Measurements from ENCODE around the gene VPS13D. TPM values are rescaled to one million over a fixed set of nuclear protein-coding genes. Genes with fewer than 3 reads are reported as not detected.

The VPS13D gene
- total and polyA plus RNA-seq, 4 donors, result 38.5 to 72.2 (median 46.0) TPM

GRCh38 chr1:12446593-12446992, 216.8 kb downstream of the VPS13D start:
- Histone ChIP-seq H3K4me3 (ENCODE audit: low read depth, low read length) (no peak overlapping the region), H3K9me3 (ENCODE audit: control insufficient read depth, insufficient read depth, low read length) (no peaks in the 10 kb centered on the region), H3K4me1 (ENCODE audit: control insufficient read depth, insufficient read depth, low read length) (peaks cover 8% of the 10 kb centered on the region), H3K27ac (ENCODE audit: low read depth, low read length) (no peak overlapping the region), H3K36me3 (ENCODE audit: control insufficient read depth, insufficient read depth, low read length) (no peaks in the 10 kb centered on the region), H3K27me3 (ENCODE audit: control insufficient read depth, insufficient read depth, low read length) (no peaks in the 10 kb centered on the region)
- DNase-seq (ENCODE audit: low read depth in 4 of 6, low spot score in 6 of 6), result no peak
- 100% methylated on average over 1 of the region's 2 CpGs for WGBS (ENCODE audit: insufficient coverage)

DNA sequence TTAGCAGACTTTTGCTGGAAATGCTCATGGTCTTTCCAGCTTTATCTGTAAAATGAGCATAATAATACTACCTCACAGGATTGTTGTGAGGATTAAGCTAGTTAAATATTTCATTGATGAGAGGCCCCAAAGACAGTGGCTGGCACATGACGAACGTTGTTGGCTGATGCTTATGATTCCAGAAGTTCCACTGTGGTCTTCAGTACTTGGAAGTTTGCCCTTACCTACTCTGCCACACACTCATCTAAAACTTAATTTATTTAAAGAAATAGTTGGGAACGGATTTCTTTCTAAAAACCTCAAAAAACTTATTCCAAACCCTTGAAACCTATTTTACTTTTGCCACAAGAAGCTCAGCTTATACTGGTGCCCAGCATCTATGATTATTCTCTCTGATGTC, 217.5 kb downstream of the VPS13D start:
- Histone ChIP-seq H3K27ac (ENCODE audit: low read depth, low read length) (peak overlapping the region; percentile 86), H3K9me3 (ENCODE audit: control insufficient read depth, insufficient read depth, low read length) (no peaks in the 10 kb centered on the region), H3K36me3 (ENCODE audit: control insufficient read depth, insufficient read depth, low read length) (no peaks in the 10 kb centered on the region), H3K4me3 (ENCODE audit: low read depth, low read length) (no peak overlapping the region), H3K4me1 (ENCODE audit: control insufficient read depth, insufficient read depth, low read length) (peaks cover 8% of the 10 kb centered on the region), H3K27me3 (ENCODE audit: control insufficient read depth, insufficient read depth, low read length) (no peaks in the 10 kb centered on the region)
- no CpG with 5 or more reads among the region's 3 CpGs for whole genome bisulfite sequencing (ENCODE audit: insufficient coverage)
- no peak for DNase-seq (ENCODE audit: low read depth in 4 of 6, low spot score in 6 of 6)

GRCh38 chr1:12447849-12448312, 218.1 kb downstream of the VPS13D start:
- DNase-seq (ENCODE audit: low read depth in 4 of 6, low spot score in 6 of 6), result peak in 2 of 6 donors; percentile 62 to 71
- peak overlapping the region; percentile 86 for H3K27ac ChIP-seq (ENCODE audit: low read depth, low read length)

DNA sequence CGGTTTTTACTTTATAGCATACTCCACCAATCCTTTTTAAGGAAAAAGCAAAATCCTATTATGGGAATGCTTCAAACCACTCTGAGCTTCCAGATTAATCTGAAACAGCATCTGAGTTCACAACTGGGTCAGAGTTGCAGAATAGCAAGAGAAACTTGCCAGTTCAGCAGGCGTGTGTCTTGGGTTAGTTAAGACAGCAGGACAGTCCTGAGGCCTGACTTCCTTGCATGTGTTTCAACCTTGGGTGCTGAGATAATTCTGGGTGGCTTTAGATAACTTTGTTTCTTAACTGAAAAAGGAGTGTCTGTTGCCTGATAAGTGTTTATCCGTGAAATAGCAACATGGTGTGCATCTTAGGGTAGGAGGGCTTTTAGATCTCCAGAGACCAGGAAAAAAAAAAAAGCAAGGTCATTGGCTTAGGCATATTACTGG, 218.9 kb downstream of the VPS13D start:
- Histone ChIP-seq H3K4me1 (ENCODE audit: control insufficient read depth, insufficient read depth, low read length) (peaks cover 8% of the 10 kb centered on the region), H3K9me3 (ENCODE audit: control insufficient read depth, insufficient read depth, low read length) (no peaks in the 10 kb centered on the region), H3K36me3 (ENCODE audit: control insufficient read depth, insufficient read depth, low read length) (no peaks in the 10 kb centered on the region), H3K4me3 (ENCODE audit: low read depth, low read length) (no peak overlapping the region), H3K27me3 (ENCODE audit: control insufficient read depth, insufficient read depth, low read length) (no peaks in the 10 kb centered on the region), H3K27ac (ENCODE audit: low read depth, low read length) (peak overlapping the region; percentile 86)
- 68% methylated on average over 2 of the region's 3 CpGs for WGBS (ENCODE audit: insufficient coverage)
- peak in 1 of 6 donors; percentile 52 for DNase-seq (ENCODE audit: low read depth in 4 of 6, low spot score in 6 of 6)

More at GRCh38 chr1:12447849-12448312, 218.1 kb downstream of the VPS13D start:
- H3K27me3 ChIP-seq (ENCODE audit: control insufficient read depth, insufficient read depth, low read length), result no peaks in the 10 kb centered on the region
- H3K4me1 ChIP-seq (ENCODE audit: control insufficient read depth, insufficient read depth, low read length), result peaks cover 8% of the 10 kb centered on the region
- H3K9me3 ChIP-seq (ENCODE audit: control insufficient read depth, insufficient read depth, low read length), result no peaks in the 10 kb centered on the region
- H3K4me3 ChIP-seq (ENCODE audit: low read depth, low read length), result no peak overlapping the region
- no peaks in the 10 kb centered on the region for H3K36me3 ChIP-seq (ENCODE audit: control insufficient read depth, insufficient read depth, low read length)
- WGBS (ENCODE audit: insufficient coverage), result 38% methylated on average over 5 of the region's 7 CpGs

- Histone ChIP-seq H3K9me3 (ENCODE audit: control insufficient read depth, insufficient read depth, low read length) (no peaks in the 10 kb centered on the region), H3K4me3 (ENCODE audit: low read depth, low read length) (no peak overlapping the region), H3K27ac (ENCODE audit: low read depth, low read length) (peak overlapping the region; percentile 86), H3K36me3 (ENCODE audit: control insufficient read depth, insufficient read depth, low read length) (no peaks in the 10 kb centered on the region), H3K27me3 (ENCODE audit: control insufficient read depth, insufficient read depth, low read length) (no peaks in the 10 kb centered on the region), H3K4me1 (ENCODE audit: control insufficient read depth, insufficient read depth, low read length) (peaks cover 11% of the 10 kb centered on the region)
- 79% methylated on average over 8 of the region's 10 CpGs for WGBS (ENCODE audit: insufficient coverage)
- DNase-seq (ENCODE audit: low read depth in 4 of 6, low spot score in 6 of 6), result peak in 1 of 6 donors; percentile 23
These were observed 220.4 kb downstream of the VPS13D start for GRCh38 chr1:12450090-12450755.

- H3K27ac ChIP-seq (ENCODE audit: low read depth, low read length), result peak overlapping the region; percentile 86
- H3K27me3 ChIP-seq (ENCODE audit: control insufficient read depth, insufficient read depth, low read length), result no peaks in the 10 kb centered on the region
- peaks cover 1% of the 10 kb centered on the region for H3K36me3 ChIP-seq (ENCODE audit: control insufficient read depth, insufficient read depth, low read length)
- H3K4me1 ChIP-seq (ENCODE audit: control insufficient read depth, insufficient read depth, low read length), result peaks cover 11% of the 10 kb centered on the region
- H3K9me3 ChIP-seq (ENCODE audit: control insufficient read depth, insufficient read depth, low read length), result no peaks in the 10 kb centered on the region
- peak in 1 of 6 donors; percentile 49 for DNase-seq (ENCODE audit: low read depth in 4 of 6, low spot score in 6 of 6)
- 100% methylated on average over 1 of the region's 4 CpGs for whole genome bisulfite sequencing (ENCODE audit: insufficient coverage)
- no peak overlapping the region for H3K4me3 ChIP-seq (ENCODE audit: low read depth, low read length)
These were observed 221.1 kb downstream of the VPS13D start for GRCh38 chr1:12450756-12451559.

- peak overlapping the region; percentile 86 for H3K27ac ChIP-seq (ENCODE audit: low read depth, low read length)
- peaks cover 3% of the 10 kb centered on the region for H3K36me3 ChIP-seq (ENCODE audit: control insufficient read depth, insufficient read depth, low read length)
- 67% methylated on average over 1 of the region's 3 CpGs for WGBS (ENCODE audit: insufficient coverage)
- no peak overlapping the region for H3K4me3 ChIP-seq (ENCODE audit: low read depth, low read length)
- no peak for DNase-seq (ENCODE audit: low read depth in 4 of 6, low spot score in 6 of 6)
- no peaks in the 10 kb centered on the region for H3K27me3 ChIP-seq (ENCODE audit: control insufficient read depth, insufficient read depth, low read length)
- H3K4me1 ChIP-seq (ENCODE audit: control insufficient read depth, insufficient read depth, low read length), result peaks cover 11% of the 10 kb centered on the region
- no peaks in the 10 kb centered on the region for H3K9me3 ChIP-seq (ENCODE audit: control insufficient read depth, insufficient read depth, low read length)
These were observed 221.7 kb downstream of the VPS13D start for GRCh38 chr1:12451560-12451900.

GRCh38 chr1:12452262-12452661, 222.4 kb downstream of the VPS13D start:
- Histone ChIP-seq H3K4me1 (ENCODE audit: control insufficient read depth, insufficient read depth, low read length) (peaks cover 11% of the 10 kb centered on the region), H3K27ac (ENCODE audit: low read depth, low read length) (no peak overlapping the region)

DNA sequence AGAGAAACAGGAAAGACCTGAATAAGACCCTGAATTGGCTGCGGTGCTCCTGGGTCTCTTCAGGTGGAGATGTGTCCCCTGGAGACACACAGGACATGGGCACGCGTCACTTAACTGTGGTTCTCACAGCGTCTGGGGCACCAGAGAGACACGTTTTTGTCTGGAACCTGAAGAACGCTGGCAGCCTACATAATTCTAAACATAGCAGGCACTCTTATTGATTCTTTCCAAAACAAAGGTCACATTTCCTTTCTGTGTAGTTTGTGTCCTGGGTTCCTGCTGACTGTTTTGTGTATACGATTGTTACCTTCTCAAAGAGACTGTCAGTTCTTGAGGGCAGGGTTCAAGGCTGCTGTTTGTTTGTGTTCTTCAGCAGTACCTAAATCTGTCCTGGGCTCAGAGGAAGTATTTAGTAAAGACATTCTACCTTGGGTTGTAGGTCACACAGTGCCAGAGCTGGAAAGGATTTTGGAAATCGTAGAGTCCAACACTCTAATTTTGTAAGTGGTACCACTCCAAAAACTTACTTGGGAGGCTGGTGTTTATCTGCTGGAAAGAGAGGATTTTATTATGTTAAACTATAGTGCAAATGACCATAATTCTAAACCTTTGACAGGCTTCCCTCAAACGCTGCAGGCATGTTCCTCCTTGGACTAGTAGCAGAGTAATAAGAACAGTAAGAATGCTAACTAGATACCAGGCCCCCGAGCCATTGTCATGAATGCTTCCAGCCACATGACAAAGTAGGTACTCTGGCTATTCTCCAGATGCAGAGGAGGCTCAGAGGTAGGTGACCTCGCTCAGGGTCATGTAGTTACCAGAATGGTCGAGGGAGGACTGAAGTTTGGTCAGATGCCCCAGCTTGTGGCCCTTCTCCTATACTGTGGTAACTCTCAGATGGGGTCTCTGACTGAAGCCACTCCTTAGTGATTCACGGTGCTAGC, 223.8 kb downstream of the VPS13D start:
- H3K27me3 ChIP-seq (ENCODE audit: control insufficient read depth, insufficient read depth, low read length), result no peaks in the 10 kb centered on the region
- H3K27ac ChIP-seq (ENCODE audit: low read depth, low read length), result peak overlapping the region; percentile 20
- peaks cover 3% of the 10 kb centered on the region for H3K36me3 ChIP-seq (ENCODE audit: control insufficient read depth, insufficient read depth, low read length)
- 50% methylated on average over 5 of the region's 13 CpGs for WGBS (ENCODE audit: insufficient coverage)
- H3K9me3 ChIP-seq (ENCODE audit: control insufficient read depth, insufficient read depth, low read length), result no peaks in the 10 kb centered on the region
- H3K4me3 ChIP-seq (ENCODE audit: low read depth, low read length), result no peak overlapping the region
- DNase-seq (ENCODE audit: low read depth in 4 of 6, low spot score in 6 of 6), result no peak
- H3K4me1 ChIP-seq (ENCODE audit: control insufficient read depth, insufficient read depth, low read length), result peaks cover 11% of the 10 kb centered on the region

More at GRCh38 chr1:12452262-12452661, 222.4 kb downstream of the VPS13D start:
- Histone ChIP-seq H3K36me3 (ENCODE audit: control insufficient read depth, insufficient read depth, low read length) (peaks cover 3% of the 10 kb centered on the region), H3K9me3 (ENCODE audit: control insufficient read depth, insufficient read depth, low read length) (no peaks in the 10 kb centered on the region), H3K27me3 (ENCODE audit: control insufficient read depth, insufficient read depth, low read length) (no peaks in the 10 kb centered on the region), H3K4me3 (ENCODE audit: low read depth, low read length) (no peak overlapping the region)
- no peak for DNase-seq (ENCODE audit: low read depth in 4 of 6, low spot score in 6 of 6)
